GM21360 (cell line): ENCODE results near the gene TCTN2.

Source experiments
- ATAC-seq: cut with Tn5 transposase; IDR thresholded peaks from one replicate; pipeline ENCODE4 v1.9.1; 2021; ENCODE audit warnings: mild to moderate bottlenecking, moderate library complexity; ENCODE audit not compliant: unreplicated experiment

TCTN2 gene

GRCh38 chr12:123734268-123734667, 63.4 kb downstream of the TCTN2 start:
- ATAC-seq: no peak

- ATAC-seq: no peak
These were observed 71.1 kb downstream of the TCTN2 start for GRCh38 chr12:123741937-123742572.

DNA sequence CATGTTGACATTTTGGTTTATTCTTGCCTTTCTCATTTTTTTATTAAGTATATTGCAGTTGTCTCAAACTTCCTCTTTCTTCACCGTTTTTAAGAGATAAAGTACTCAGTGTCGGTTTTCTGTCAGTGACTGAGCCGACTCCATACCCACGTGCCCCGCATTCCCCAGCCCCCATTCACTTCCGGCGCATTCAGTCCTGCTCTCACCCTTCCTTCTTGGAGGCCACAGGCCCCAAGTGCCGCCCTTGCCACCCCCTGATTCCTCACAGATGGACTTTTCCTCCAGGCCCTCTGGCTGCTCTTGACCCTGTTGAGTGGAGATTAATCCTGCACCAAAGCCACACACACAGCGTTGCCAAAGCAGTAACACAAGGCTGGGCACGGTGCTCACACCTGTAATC, 72.1 kb downstream of the TCTN2 start:
- ATAC-seq: no peak

DNA sequence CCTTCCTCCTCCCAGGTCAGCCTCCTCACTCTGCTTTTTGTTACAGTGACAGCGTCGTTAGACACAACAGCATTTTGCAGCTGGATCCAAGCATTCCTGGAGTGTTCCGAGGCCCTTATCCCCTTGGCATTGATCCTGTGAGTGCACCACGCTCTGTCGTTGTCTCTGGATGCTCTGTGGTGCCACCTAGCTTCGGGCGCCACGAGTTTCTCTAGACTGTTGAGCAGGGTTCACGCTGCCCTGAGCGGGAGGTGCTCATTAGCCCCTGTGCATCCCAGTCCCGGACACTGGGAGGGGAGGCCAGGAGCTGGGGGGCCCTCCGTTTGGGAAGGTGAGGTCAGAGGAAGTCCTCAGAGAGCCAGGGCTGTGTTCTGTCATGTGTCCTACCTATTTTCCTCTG, 73.9 kb downstream of the TCTN2 start:
- ATAC-seq: no peak

DNA sequence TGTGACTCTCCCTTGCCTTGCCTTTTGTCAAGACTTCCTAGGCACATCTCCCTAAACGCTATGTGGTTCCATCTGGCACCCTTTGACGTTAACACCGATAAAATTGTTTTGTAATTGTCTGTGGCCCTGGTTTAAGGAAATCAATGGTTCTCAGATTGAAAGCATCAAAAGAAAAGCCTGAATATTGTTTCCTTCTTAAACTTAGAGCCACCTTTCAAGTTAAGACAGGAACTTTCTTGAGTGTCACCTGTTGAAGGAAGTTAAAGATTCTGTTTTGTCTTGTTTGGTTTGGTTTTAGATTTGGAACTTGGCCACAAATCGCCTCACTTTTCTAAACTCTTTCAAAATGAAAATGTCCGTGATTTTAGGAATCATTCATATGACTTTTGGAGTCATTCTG, 76.4 kb downstream of the TCTN2 start:
- no peak for ATAC-seq

- no peak for ATAC-seq
These were observed 77.2 kb downstream of the TCTN2 start for GRCh38 chr12:123748161-123748560.

GRCh38 chr12:123748661-123749060, 77.7 kb downstream of the TCTN2 start:
- no peak for ATAC-seq

- no peak for ATAC-seq
These were observed 78.4 kb downstream of the TCTN2 start for GRCh38 chr12:123749355-123749754.

DNA sequence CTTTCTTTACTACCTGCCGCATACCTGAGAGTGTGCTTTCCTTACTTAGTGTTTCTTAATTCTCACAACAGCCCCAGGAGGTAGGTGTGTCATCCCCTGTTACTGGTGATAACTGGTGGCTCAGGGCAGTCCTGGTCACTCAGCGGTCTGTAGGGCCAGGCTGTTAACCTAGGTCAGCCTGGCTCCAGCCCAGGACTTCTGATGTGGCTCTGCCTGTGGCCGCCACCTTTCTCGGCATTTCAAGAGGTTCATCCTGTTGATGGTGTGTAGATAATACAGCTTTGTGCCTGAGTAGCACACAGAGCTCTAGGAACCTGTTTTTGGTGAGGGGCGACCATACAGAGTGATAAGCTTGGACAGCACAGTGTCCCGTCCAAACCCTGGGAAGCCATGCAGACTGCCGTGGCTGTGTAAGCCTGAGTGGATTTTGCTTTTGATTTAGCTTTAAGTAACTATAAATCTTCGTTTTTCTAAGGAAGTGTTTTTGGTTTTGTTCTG, 79.3 kb downstream of the TCTN2 start:
- no peak for ATAC-seq

DNA sequence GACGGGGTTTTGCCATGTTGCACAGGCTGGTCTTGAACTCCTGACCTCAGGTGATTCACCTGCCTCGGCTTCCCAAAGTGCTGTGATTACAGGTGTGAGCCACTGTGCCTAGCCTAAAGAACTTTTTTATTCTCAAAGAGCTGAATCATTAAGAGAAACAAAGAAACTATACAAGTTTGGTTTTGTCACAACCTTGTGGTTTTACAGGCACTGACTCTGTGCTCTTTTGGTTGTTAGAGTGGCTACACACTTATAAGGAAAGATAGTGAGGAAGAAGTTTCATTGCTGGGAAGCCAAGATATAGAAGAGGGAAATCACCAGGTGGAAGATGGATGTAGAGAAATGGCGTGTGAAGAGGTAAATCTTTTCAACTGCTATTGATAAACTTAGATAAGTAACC, 81.1 kb downstream of the TCTN2 start:
- no peak for ATAC-seq

DNA sequence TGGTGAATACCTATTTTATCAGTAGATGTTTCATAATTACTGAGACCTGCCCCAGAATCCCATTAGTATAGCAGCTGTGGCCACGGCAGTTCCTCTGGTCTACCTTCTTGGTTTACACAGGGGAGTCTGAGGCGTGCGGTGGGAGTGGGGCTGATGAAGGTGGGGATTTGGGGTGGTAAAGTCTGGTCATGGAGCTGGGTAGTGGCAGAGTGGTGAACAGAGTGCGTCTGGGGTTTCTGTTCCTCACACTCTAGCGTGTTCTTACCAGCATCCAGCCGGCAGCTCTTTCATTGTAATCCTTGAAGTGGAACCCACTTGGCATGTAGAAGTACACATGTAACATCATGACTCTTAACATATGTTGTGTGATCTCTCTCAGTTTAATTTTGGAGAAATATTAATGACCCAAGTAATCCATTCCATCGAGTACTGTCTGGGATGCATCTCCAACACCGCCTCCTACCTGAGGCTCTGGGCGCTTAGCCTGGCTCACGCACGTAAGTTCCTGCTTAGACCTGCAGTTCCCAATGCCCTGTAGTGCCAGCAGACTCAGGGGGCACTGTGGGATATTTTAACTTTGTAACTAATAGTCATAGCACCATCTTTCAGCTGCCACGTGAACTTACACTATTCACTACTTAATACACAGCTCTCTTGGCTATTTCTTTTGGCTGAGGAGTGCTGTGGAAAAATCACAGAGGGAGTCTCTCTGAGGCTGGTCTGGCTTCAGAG, 83.3 kb downstream of the TCTN2 start:
- ATAC-seq: no peak

DNA sequence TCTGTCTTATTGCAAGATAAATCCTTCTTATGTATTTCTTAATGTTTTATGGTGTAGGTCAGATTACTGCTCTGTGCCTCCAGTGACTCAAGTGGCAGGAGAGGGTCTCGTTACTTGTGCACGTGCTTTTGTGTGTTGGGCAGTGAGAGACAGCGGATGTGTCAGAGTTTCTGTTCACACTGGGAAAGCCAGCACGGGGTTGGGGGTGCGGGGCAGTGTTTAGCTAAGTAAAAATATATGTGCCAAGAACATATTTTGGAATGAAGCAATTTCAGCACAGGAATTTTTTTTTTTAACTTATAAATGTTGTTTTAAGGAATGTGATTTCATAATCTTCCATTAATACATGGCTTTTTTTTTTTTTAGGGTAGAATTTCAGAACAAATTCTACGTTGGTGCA, 86.6 kb downstream of the TCTN2 start:
- ATAC-seq: no peak
